SU-DHL-6 (cell line): Measurements from ENCODE around the gene MED28.

Experiments used
- H2AFZ ChIP-seq: fragments of 200-600 bp; sonication (generic); 2 replicates; pipeline ENCODE4 v1.6.1; 2014; ENCODE audit warnings: low read depth, mild to moderate bottlenecking, moderate library complexity, mixed read lengths, antibody characterized with exemption, low read length; ENCODE audit not compliant: severe bottlenecking
- H3F3A ChIP-seq: fragments of 200-600 bp; shearing (Covaris generic); 2 replicates; pipeline ENCODE4 v1.6.0; 2016; ENCODE audit warnings: antibody characterized with exemption, mild to moderate bottlenecking; ENCODE audit not compliant: insufficient read depth
- H3K27ac ChIP-seq: fragments of 200-600 bp; sonication (generic); 2 replicates; pipeline ENCODE4 v1.5.1; 2016; ENCODE audit warnings: low read depth, mild to moderate bottlenecking, low read length, moderate library complexity, mixed read lengths
- H3K27me3 ChIP-seq: fragments of 200-600 bp; sonication (generic), shearing (Covaris generic); 2 replicates; pipeline ENCODE4 v1.6.0; 2014; ENCODE audit warnings: mild to moderate bottlenecking, low read length
- H3K36me3 ChIP-seq: fragments of 200-600 bp; sonication (generic); 2 replicates; pipeline ENCODE4 v1.6.1; 2014; ENCODE audit warnings: mild to moderate bottlenecking, low read length, mixed read lengths
- H3K4me2 ChIP-seq: fragments of 300-600, 200-600 bp; shearing (Covaris generic), sonication (generic); 2 replicates; pipeline ENCODE4 v1.6.0; 2014; ENCODE audit warnings: low read length, low read depth, mild to moderate bottlenecking; ENCODE audit not compliant: poor library complexity, severe bottlenecking
- H3K4me3 ChIP-seq: fragments of 200-600 bp; sonication (generic); 2 replicates; pipeline ENCODE4 v1.5.1; 2014; ENCODE audit warnings: antibody characterized with exemption, low read length, mild to moderate bottlenecking, mixed read lengths; ENCODE audit not compliant: insufficient read depth, poor library complexity, severe bottlenecking
- H3K79me2 ChIP-seq: fragments of 200-600 bp; sonication (generic); 2 replicates; pipeline ENCODE4 v1.6.1; 2014; ENCODE audit warnings: mild to moderate bottlenecking, low read length, moderate library complexity; ENCODE audit not compliant: insufficient read depth
- H3K9ac ChIP-seq: fragments of 200-600 bp; sonication (generic); 2 replicates; pipeline ENCODE4 v1.7.0; 2014; ENCODE audit warnings: mild to moderate bottlenecking, low read length
- H3K9me2 ChIP-seq: fragments of 200-600 bp; sonication (generic); replicated peaks from 2 replicates; pipeline ENCODE4 v1.6.1; 2014; ENCODE audit warnings: low read length; ENCODE audit not compliant: insufficient read depth
- H3K9me3 ChIP-seq: fragments of 200-600 bp; sonication (generic); 2 replicates; pipeline ENCODE4 v1.6.1; 2014; ENCODE audit warnings: low read length, mixed read lengths; ENCODE audit not compliant: insufficient read depth
- H4K20me1 ChIP-seq: fragments of 200-600 bp; sonication (generic); 2 replicates; pipeline ENCODE4 v1.6.1; 2014; ENCODE audit warnings: low read depth, mild to moderate bottlenecking, antibody characterized with exemption, low read length, moderate library complexity, mixed read lengths
- EZH2phosphoT487 ChIP-seq: fragments of 200-600 bp; sonication (generic), shearing (Covaris generic); conservative IDR thresholded peaks from 2 replicates; pipeline ENCODE4 v1.6.1; 2018; ENCODE audit warnings: mild to moderate bottlenecking, antibody characterized with exemption, low read length, moderate library complexity, mixed read lengths
- TF ChIP-seq, protein P1 (sequence below): fragments of 200-600 bp; sonication (generic); IDR thresholded peaks from one replicate; pipeline ENCODE4 v1.5.1; 2017; ENCODE audit warnings: antibody characterized with exemption, mild to moderate bottlenecking, low read length, moderate library complexity; ENCODE audit not compliant: insufficient read depth, poor library complexity, severe bottlenecking

MED28 gene

GRCh38 chr4:17681281-17682221 is 67.1 kb downstream of the MED28 start:
- Histone ChIP-seq H3K9me2 (no peaks in the 10 kb centered on the region), H3K4me2 (no peak overlapping the region), H2AFZ (no peak overlapping the region), H3K9ac (no peak overlapping the region), H3K79me2 (no peaks in the 10 kb centered on the region), H3K36me3 (no peaks in the 10 kb centered on the region), H3K27me3 (no peaks in the 10 kb centered on the region), H3K9me3 (no peaks in the 10 kb centered on the region), H4K20me1 (no peaks in the 10 kb centered on the region), H3K4me3 (no peak overlapping the region), H3K27ac (no peak overlapping the region), H3F3A (no peaks in the 10 kb centered on the region)
- TF ChIP-seq, protein P1, sequence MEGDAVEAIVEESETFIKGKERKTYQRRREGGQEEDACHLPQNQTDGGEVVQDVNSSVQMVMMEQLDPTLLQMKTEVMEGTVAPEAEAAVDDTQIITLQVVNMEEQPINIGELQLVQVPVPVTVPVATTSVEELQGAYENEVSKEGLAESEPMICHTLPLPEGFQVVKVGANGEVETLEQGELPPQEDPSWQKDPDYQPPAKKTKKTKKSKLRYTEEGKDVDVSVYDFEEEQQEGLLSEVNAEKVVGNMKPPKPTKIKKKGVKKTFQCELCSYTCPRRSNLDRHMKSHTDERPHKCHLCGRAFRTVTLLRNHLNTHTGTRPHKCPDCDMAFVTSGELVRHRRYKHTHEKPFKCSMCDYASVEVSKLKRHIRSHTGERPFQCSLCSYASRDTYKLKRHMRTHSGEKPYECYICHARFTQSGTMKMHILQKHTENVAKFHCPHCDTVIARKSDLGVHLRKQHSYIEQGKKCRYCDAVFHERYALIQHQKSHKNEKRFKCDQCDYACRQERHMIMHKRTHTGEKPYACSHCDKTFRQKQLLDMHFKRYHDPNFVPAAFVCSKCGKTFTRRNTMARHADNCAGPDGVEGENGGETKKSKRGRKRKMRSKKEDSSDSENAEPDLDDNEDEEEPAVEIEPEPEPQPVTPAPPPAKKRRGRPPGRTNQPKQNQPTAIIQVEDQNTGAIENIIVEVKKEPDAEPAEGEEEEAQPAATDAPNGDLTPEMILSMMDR = no peak
- no peak for TF ChIP-seq EZH2phosphoT487

DNA sequence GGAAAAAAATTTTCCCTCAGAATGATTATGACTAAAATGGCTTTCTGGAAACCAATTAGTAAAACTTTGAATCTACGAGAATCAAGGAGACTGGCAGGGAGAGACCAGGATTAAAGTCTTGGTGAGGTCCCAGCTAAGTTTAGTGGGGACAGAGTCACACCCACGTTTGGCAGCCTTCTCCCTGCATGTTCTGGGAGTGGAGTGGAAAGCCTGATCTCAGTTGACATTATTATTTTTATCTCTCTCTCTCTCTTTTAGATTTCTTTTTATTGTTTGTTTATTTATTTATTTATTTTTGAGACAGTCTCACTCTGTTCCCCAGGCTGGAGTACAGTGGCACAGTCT is 67.8 kb downstream of the MED28 start:
- Histone ChIP-seq H2AFZ (no peak overlapping the region), H3F3A (no peaks in the 10 kb centered on the region), H3K9ac (no peak overlapping the region), H3K9me2 (no peaks in the 10 kb centered on the region), H3K36me3 (no peaks in the 10 kb centered on the region), H3K4me2 (no peak overlapping the region), H4K20me1 (no peaks in the 10 kb centered on the region), H3K9me3 (no peaks in the 10 kb centered on the region), H3K79me2 (no peaks in the 10 kb centered on the region), H3K27me3 (no peaks in the 10 kb centered on the region), H3K27ac (no peak overlapping the region), H3K4me3 (no peak overlapping the region)
- TF ChIP-seq, protein P1 = no peak
- no peak for TF ChIP-seq EZH2phosphoT487
